NCI-H146 (cell line): ENCODE data around the gene MLYCD.

ENCODE experiments used
- DNase-seq: peaks from one replicate; lab custom pipeline; 2025; lab: John Stamatoyannopoulos, UW

MLYCD gene

GRCh38 chr16:83956336-83957289, 57.7 kb downstream of the MLYCD start:
- peak; percentile 58 for DNase-seq

DNA sequence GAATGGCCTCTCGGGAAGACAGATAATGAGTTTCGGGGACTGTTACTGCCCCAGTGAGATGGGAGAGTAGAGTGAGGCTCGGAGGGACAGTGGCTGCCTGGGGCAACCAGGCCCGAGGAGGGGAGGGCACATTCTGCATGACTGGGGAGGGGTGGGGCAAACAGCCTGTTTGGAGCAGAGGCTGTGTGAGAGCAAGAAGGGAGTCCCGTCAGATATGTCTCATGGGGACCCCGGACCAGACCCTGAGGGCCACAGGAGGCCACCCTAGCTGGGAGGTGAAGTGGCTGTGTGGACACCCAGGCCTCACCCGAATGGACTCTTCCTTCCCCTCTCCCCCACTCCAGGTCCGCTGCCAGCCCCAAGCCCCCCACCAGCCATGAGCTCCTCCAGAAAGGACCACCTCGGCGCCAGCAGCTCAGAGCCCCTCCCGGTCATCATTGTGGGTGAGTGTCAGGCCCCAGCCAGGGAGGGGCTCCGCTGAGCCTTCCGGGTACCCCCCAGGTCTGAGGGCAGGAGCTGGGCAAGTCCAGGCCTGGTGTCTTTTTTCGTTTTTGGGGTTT, 58.5 kb downstream of the MLYCD start:
- DNase-seq, result no peak

DNA sequence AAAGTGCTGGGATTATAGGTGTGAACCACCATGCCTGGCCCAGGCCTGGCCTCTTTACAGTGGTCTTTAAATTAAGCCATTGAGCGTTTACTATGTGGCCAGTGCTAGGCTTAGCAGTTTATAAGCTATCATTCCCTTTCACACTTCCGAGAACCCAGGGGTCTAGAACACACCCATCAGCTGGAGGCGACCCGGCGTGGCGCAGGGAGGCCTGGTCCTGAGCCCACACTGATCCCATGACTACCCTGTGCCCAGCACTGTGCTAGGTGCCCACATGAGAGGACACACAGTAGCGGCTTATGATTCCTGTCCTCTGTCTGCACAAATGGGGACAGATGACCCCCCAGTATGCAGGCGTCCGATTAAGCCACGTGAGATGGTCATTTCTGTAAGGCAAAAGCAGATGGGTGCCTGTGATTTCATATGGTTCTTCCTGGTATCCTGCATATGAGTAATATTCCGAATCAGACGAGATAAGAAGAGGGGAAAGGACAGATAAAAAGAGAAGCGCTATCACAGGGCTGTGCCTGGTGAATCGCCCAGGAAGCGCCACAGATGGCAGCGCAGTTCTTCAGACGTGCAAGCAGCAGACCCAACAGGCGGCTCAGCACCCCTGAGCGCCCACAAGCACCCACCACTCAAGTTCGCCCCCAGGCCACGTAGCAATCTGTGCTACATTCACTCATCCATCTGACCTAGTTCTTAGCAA, 59.4 kb downstream of the MLYCD start:
- no peak for DNase-seq

GRCh38 chr16:83958846-83959565, 60.1 kb downstream of the MLYCD start:
- no peak for DNase-seq

GRCh38 chr16:83959656-83960434, 60.9 kb downstream of the MLYCD start:
- no peak for DNase-seq

DNA sequence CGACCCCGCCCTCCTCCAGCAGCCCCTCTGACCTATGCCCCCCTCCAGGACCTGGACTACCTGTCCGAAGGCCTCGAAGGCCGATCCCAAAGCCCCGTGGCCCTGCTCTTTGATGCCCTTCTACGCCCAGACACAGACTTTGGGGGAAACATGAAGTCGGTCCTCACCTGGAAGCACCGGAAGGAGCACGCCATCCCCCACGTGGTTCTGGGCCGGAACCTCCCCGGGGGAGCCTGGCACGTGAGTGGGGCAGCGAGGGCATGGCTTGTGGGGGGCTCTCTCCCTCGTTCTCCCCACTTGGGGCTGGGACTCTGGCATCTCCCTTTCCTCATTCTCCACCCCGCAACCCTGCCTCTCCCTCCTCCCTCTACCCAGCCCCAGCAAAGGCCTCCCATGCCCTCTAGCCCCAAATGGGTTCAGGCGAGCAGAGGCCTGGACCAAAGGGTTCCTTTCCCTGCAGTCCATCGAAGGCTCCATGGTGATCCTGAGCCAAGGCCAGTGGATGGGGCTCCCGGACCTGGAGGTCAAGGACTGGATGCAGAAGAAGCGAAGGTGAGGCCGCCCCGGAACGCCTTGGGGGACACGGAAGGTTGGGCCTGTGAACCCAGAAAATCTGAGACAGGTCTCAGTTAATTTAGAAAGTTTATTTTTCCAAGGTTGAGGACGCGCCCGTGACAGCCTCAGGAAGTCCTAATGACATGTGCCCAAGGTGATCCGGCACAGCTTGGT, 61.8 kb downstream of the MLYCD start:
- DNase-seq, result no peak

DNA sequence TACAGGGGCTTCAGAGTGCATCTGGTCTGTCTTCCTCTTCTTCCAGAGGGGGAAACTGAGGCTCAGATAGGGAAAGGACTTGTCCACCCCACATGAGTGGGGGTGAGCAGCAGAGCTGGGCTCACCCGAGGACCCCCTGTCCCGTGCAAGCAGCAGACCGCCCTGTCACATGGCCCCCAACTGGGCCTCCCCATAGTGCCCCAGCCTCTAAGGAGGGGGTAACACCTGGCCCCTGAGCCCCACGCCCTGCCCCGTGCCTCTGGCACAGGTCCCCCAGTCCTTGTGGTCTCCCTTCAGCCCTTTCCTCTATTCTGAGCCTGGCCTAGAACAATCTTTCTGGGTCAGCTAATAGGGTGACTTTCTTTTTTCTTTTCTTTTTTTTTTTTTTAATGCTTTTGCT, 62.7 kb downstream of the MLYCD start:
- DNase-seq, result no peak

- DNase-seq, result no peak
Measured at GRCh38 chr16:83963277-83964119, 64.6 kb downstream of the MLYCD start.

GRCh38 chr16:83964684-83965443, 65.9 kb downstream of the MLYCD start:
- DNase-seq, result no peak

DNA sequence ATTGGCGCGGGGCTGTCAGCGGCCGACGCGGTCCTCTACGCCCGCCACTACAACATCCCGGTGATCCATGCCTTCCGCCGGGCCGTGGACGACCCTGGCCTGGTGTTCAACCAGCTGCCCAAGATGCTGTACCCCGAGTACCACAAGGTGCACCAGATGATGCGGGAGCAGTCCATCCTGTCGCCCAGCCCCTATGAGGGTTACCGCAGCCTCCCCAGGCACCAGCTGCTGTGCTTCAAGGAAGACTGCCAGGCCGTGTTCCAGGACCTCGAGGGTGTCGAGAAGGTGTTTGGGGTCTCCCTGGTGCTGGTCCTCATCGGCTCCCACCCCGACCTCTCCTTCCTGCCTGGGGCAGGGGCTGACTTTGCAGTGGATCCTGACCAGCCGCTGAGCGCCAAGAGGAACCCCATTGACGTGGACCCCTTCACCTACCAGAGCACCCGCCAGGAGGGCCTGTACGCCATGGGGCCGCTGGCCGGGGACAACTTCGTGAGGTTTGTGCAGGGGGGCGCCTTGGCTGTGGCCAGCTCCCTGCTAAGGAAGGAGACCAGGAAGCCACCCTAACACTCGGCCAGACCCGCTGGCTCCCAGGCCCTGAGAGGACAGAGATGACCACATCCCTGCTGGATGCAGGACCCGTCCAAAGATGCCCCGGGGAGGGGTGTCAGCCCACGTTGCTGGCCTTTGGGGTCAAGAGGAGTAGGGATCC, 66.7 kb downstream of the MLYCD start:
- no peak for DNase-seq

GRCh38 chr16:83966153-83966696, 67.3 kb downstream of the MLYCD start:
- no peak for DNase-seq

- DNase-seq, result no peak
Measured at GRCh38 chr16:83967091-83967490, 68.2 kb downstream of the MLYCD start.

DNA sequence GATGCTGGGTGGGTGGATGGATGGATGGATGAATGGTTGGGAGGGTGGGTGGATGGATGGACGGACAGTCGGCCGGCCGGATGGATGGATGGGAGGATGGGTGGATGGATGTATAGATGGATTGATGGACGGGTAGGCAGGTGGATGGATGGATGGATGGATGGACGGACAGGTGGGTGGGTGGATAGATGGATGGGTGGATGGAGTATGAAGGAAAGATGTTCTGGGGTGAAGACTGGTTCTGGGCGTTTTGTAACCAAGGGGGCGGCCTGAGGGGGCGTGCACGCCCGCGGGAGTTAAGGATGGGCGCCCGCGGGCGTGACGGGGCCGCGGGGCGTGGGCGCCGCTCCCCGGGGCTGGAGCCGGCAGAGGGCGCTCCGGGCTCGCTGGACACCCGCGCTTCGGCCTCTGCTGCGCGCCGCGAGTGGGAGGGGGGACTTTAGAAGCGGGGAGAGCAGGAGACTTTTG, 69.0 kb downstream of the MLYCD start, which contains the start of gene NECAB2:
Gene NECAB2 (plus strand): TSS at position 407 of the 468 bp plus-strand sequence. CDS start 405 bp downstream, outside the sequence.
- no peak for DNase-seq

- peak; percentile 44 for DNase-seq
Measured at GRCh38 chr16:83968306-83968851, 69.5 kb downstream of the MLYCD start.

- DNase-seq, result no peak
Measured at GRCh38 chr16:83968891-83969649, 70.2 kb downstream of the MLYCD start.

DNA sequence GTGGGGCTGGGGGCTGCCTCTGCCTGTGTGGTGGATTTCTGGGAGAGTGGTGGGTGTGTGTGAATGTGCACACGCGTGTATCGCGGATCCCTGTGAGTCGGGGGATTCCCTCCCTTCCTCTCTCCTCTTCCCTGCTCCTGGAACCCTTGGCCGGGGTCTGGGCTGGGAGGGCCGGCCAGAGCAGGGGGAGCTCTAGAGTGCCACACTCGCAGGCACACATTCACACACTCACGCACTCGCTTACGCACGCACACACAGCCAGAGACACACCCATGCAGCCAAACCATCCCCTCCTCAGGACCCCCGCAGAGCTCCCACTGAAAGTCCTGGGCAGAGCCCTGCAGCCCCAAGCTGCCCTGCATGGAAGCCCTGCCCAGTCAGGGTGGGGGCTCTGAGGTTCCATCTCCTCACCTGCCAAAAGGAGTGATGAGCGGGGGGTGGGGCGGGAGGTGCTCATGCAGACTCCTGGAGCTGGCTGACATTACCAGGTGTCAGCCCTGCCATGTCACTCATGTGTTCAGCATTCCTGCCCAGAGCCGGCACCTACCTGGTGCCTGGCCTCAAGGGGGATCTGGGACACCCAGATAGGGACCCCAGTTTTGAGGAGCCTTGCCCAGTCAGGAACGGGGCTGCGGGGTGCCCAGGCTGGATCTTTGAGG, 71.0 kb downstream of the MLYCD start:
- DNase-seq, result no peak
